LNCaP clone FGC (cell line): Measurements from ENCODE around the gene SECISBP2.
A peak's percentile ranks its signal among the peaks of the same experiment; 100 is the strongest.

ENCODE experiments used
- DNase-seq: peaks from one replicate; pipeline ENCODE4 v3.0.0-alpha.2; 2011; ENCODE audit warnings: low read depth
- H3K4me3 ChIP-seq: 2 replicates; pipeline ENCODE4 v1.5.1; 2011; ENCODE audit warnings: mild to moderate bottlenecking, low read depth, low read length, control low read depth
- CTCF ChIP-seq: IDR thresholded peaks from 2 replicates; pipeline ENCODE4 v1.5.1; 2012; ENCODE audit warnings: mild to moderate bottlenecking; ENCODE audit not compliant: control insufficient read depth, insufficient read depth; ENCODE audit errors: extremely low read depth

Gene SECISBP2

GRCh38 chr9:89386206-89386605 lies 67.9 kb downstream of the SECISBP2 start:
- no peak for DNase-seq
- no peak for TF ChIP-seq CTCF
- no peak overlapping the region for H3K4me3 ChIP-seq

- no peak for TF ChIP-seq CTCF
- no peak overlapping the region for H3K4me3 ChIP-seq
- DNase-seq: peak; percentile 92
These were observed 68.5 kb downstream of the SECISBP2 start for GRCh38 chr9:89386797-89387196.

GRCh38 chr9:89387197-89387849 lies 69.0 kb downstream of the SECISBP2 start:
- no peak for TF ChIP-seq CTCF
- DNase-seq: no peak
- H3K4me3 ChIP-seq: no peak overlapping the region

- no peak overlapping the region for H3K4me3 ChIP-seq
- DNase-seq: no peak
- TF ChIP-seq CTCF: no peak
These were observed 70.0 kb downstream of the SECISBP2 start for GRCh38 chr9:89388084-89388867.

GRCh38 chr9:89388868-89389177 lies 70.5 kb downstream of the SECISBP2 start:
- no peak for DNase-seq
- H3K4me3 ChIP-seq: no peak overlapping the region
- no peak for TF ChIP-seq CTCF

GRCh38 chr9:89390068-89390555 lies 71.8 kb downstream of the SECISBP2 start:
- no peak for DNase-seq
- no peak for TF ChIP-seq CTCF
- H3K4me3 ChIP-seq: no peak overlapping the region

GRCh38 chr9:89390578-89391116 lies 72.3 kb downstream of the SECISBP2 start:
- DNase-seq: no peak
- no peak overlapping the region for H3K4me3 ChIP-seq
- no peak for TF ChIP-seq CTCF
